ENCODE results near the gene IFNLR1. TPM values are rescaled to one million over a fixed set of nuclear protein-coding genes. Genes with fewer than 3 reads are reported as not detected.

IFNLR1 gene
- total RNA-seq, 1 donor from 2014 or later = 21.2 TPM

DNA sequence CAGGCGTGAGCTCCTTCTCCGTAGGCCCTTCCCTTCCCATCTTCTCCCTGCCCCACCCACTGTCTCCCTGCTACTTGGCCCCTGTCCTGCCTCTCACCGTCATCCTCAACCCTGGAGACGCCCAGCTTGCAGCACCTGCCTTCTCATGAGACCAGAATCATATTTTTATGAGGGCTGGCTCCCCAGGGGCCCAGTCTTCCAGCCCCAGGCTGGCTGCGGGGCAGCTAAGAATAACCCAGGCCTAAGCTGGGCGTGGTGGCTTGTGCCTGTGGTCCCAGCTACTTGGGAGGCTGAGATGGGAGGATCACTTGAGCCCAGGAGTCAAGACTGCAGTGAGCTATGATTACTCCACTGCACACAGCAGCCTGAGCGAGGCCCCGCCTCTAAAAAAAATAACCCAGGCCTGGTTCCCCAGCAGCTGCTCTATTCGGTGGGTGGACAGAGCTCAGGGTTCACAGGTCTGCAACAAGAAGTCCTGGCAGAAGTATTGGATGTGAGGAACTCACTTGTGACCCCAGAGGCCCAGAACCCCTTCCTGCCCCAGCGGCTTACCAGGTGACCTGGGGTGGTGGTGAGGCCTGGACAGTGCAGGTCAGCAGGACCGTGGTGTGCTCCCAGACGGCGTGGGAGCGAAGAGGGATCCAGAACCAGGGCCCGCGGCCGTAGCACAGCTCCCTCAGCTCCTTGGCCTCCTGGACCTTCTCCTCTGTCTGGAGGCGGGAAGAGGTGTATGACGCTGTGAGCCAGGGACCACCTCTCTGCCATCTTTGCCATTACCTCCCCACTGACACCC lies 81.5 kb downstream of the IFNLR1 start:
- Mint-ChIP-seq H3K27ac (peak overlapping the region; percentile 76), H3K27me3 (no peaks in the 10 kb centered on the region), H3K4me3 (ENCODE audit: low read depth) (no peak overlapping the region), H3K4me1 (ENCODE audit: low read depth) (peaks cover 35% of the 10 kb centered on the region), H3K36me3 (ENCODE audit: insufficient read depth) (no peaks in the 10 kb centered on the region), H3K9me3 (ENCODE audit: low read depth) (no peaks in the 10 kb centered on the region)
- TF ChIP-seq, protein P1, sequence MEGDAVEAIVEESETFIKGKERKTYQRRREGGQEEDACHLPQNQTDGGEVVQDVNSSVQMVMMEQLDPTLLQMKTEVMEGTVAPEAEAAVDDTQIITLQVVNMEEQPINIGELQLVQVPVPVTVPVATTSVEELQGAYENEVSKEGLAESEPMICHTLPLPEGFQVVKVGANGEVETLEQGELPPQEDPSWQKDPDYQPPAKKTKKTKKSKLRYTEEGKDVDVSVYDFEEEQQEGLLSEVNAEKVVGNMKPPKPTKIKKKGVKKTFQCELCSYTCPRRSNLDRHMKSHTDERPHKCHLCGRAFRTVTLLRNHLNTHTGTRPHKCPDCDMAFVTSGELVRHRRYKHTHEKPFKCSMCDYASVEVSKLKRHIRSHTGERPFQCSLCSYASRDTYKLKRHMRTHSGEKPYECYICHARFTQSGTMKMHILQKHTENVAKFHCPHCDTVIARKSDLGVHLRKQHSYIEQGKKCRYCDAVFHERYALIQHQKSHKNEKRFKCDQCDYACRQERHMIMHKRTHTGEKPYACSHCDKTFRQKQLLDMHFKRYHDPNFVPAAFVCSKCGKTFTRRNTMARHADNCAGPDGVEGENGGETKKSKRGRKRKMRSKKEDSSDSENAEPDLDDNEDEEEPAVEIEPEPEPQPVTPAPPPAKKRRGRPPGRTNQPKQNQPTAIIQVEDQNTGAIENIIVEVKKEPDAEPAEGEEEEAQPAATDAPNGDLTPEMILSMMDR (IDR thresholded peaks at IDR 0.05; ENCODE audit: unreplicated experiment) = no peak
- DNase-seq (ENCODE audit: low spot score, unreplicated experiment) = no peak

- Mint-ChIP-seq H3K4me3 (ENCODE audit: low read depth) (no peak overlapping the region), H3K9me3 (ENCODE audit: low read depth) (no peaks in the 10 kb centered on the region), H3K27me3 (no peaks in the 10 kb centered on the region), H3K4me1 (ENCODE audit: low read depth) (peaks cover 38% of the 10 kb centered on the region), H3K36me3 (ENCODE audit: insufficient read depth) (no peaks in the 10 kb centered on the region), H3K27ac (no peak overlapping the region)
- TF ChIP-seq, protein P1 (IDR thresholded peaks at IDR 0.05; ENCODE audit: unreplicated experiment) = no peak
- no peak for DNase-seq (ENCODE audit: low spot score, unreplicated experiment)
Measured at GRCh38 chr1:24104854-24105253, 82.2 kb downstream of the IFNLR1 start.

Other genes starting within 250 kb of the IFNLR1 start
- 148 and 158 TPM in 2 replicates for gene PNRC2, start 227.5 kb downstream of the IFNLR1 start, total RNA-seq
- 215 and 220 TPM in 2 replicates for gene SRSF10, start 207.0 kb downstream of the IFNLR1 start, total RNA-seq
- gene MYOM3, start 75.2 kb downstream of the IFNLR1 start, total RNA-seq = 0.62 and 0.84 TPM in 2 replicates
- gene IL22RA1, start 44.1 kb downstream of the IFNLR1 start, total RNA-seq = 0.13 and 0.26 TPM in 2 replicates
- 4.9 and 5.7 TPM in 2 replicates for gene GRHL3, start 132.1 kb upstream of the IFNLR1 start, total RNA-seq
- 16.7 and 19.2 TPM in 2 replicates for gene STPG1, start 226.5 kb upstream of the IFNLR1 start, total RNA-seq
- gene NIPAL3, start 228.5 kb upstream of the IFNLR1 start, total RNA-seq = 13.1 and 13.5 TPM in 2 replicates

Measured in progenitor cell of endocrine pancreas (in vitro differentiated cells).